WTC11 (cell line): Measurements from ENCODE around the gene PPP2R2C.

Source experiments
- CREM ChIP-seq: sonication (generic); formaldehyde crosslinking; IDR thresholded peaks from 2 replicates; pipeline ENCODE4 v1.8.1; 2022; ENCODE audit warnings: mild to moderate bottlenecking, missing genetic modification reagents, moderate library complexity
- E2F4 ChIP-seq: sonication (generic); formaldehyde crosslinking; IDR thresholded peaks from 2 replicates; pipeline ENCODE4 v1.8.1; 2022; ENCODE audit warnings: low read depth, mild to moderate bottlenecking, moderate library complexity, missing genetic modification reagents, borderline replicate concordance
- FOXJ3 ChIP-seq: sonication (generic); formaldehyde crosslinking; IDR thresholded peaks from 2 replicates; pipeline ENCODE4 v1.9.0; 2021; ENCODE audit warnings: missing genetic modification reagents, mild to moderate bottlenecking, borderline replicate concordance
- GABPB1 ChIP-seq: sonication (generic); formaldehyde crosslinking; IDR thresholded peaks from 2 replicates; pipeline ENCODE4 v1.8.1; 2023; ENCODE audit warnings: mild to moderate bottlenecking, missing genetic modification reagents
- IRF1 ChIP-seq: sonication (generic); formaldehyde crosslinking; IDR thresholded peaks from 2 replicates; pipeline ENCODE4 v1.8.0; 2023; ENCODE audit warnings: missing genetic modification reagents
- KAT7 ChIP-seq: sonication (generic); formaldehyde crosslinking; IDR thresholded peaks from 2 replicates; pipeline ENCODE4 v1.8.1; 2023; ENCODE audit warnings: missing genetic modification reagents, mild to moderate bottlenecking, borderline replicate concordance
- NR1H2 ChIP-seq: sonication (generic); formaldehyde crosslinking; IDR thresholded peaks from 2 replicates; pipeline ENCODE4 v1.9.0; 2021; ENCODE audit warnings: mild to moderate bottlenecking, moderate library complexity, missing genetic modification reagents
- RELA ChIP-seq: sonication (generic); formaldehyde crosslinking; IDR thresholded peaks from 2 replicates; pipeline ENCODE4 v1.8.1; 2022; ENCODE audit warnings: missing genetic modification reagents, mild to moderate bottlenecking, borderline replicate concordance
- SP1 ChIP-seq: sonication (generic); formaldehyde crosslinking; conservative IDR thresholded peaks from 2 replicates; pipeline ENCODE4 v1.8.1; 2022; ENCODE audit warnings: missing genetic modification reagents
- TF ChIP-seq, protein P1 (sequence below): fragments of 200-600 bp; IDR thresholded peaks from 2 replicates; pipeline ENCODE4 v1.8.0; 2022; ENCODE audit warnings: antibody characterized with exemption
- TF ChIP-seq, protein P2 (sequence below): sonication (generic); formaldehyde crosslinking; IDR thresholded peaks from 2 replicates; pipeline ENCODE4 v1.8.0; 2022; ENCODE audit warnings: mild to moderate bottlenecking, missing genetic modification reagents

- TF ChIP-seq, protein P1, sequence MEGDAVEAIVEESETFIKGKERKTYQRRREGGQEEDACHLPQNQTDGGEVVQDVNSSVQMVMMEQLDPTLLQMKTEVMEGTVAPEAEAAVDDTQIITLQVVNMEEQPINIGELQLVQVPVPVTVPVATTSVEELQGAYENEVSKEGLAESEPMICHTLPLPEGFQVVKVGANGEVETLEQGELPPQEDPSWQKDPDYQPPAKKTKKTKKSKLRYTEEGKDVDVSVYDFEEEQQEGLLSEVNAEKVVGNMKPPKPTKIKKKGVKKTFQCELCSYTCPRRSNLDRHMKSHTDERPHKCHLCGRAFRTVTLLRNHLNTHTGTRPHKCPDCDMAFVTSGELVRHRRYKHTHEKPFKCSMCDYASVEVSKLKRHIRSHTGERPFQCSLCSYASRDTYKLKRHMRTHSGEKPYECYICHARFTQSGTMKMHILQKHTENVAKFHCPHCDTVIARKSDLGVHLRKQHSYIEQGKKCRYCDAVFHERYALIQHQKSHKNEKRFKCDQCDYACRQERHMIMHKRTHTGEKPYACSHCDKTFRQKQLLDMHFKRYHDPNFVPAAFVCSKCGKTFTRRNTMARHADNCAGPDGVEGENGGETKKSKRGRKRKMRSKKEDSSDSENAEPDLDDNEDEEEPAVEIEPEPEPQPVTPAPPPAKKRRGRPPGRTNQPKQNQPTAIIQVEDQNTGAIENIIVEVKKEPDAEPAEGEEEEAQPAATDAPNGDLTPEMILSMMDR = no peak
- TF ChIP-seq, protein P2, sequence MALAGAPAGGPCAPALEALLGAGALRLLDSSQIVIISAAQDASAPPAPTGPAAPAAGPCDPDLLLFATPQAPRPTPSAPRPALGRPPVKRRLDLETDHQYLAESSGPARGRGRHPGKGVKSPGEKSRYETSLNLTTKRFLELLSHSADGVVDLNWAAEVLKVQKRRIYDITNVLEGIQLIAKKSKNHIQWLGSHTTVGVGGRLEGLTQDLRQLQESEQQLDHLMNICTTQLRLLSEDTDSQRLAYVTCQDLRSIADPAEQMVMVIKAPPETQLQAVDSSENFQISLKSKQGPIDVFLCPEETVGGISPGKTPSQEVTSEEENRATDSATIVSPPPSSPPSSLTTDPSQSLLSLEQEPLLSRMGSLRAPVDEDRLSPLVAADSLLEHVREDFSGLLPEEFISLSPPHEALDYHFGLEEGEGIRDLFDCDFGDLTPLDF (CRISPR knock-in tag) = no peak
- TF ChIP-seq SP1 (no peak), GABPB1 (CRISPR knock-in tag) (no peak), KAT7 (CRISPR knock-in tag) (no peak), CREM (CRISPR knock-in tag) (no peak), E2F4 (CRISPR knock-in tag) (no peak), RELA (CRISPR knock-in tag) (no peak), NR1H2 (CRISPR knock-in tag) (no peak), FOXJ3 (CRISPR knock-in tag) (no peak), IRF1 (CRISPR knock-in tag) (no peak)
Observed at GRCh38 chr4:6498511-6499237, 26.3 kb upstream of the PPP2R2C start.
